DMS 273 (cell line): ENCODE measurements around the gene MTMR1.

Source experiments
- DNase-seq: peaks from one replicate; lab custom pipeline; 2025; ENCODE audit not compliant: unreplicated experiment; lab: John Stamatoyannopoulos, UW

Gene MTMR1

GRCh38 chrX:150775569-150776350, 82.6 kb downstream of the MTMR1 start:
- DNase-seq, result no peak

GRCh38 chrX:150777328-150777992, 84.3 kb downstream of the MTMR1 start:
- no peak for DNase-seq

GRCh38 chrX:150779385-150779784, 86.2 kb downstream of the MTMR1 start:
- no peak for DNase-seq

GRCh38 chrX:150781677-150782076, 88.5 kb downstream of the MTMR1 start:
- DNase-seq, result no peak

- DNase-seq, result no peak
These were observed 96.8 kb downstream of the MTMR1 start for GRCh38 chrX:150790021-150790420.

GRCh38 chrX:150792949-150793527, 99.8 kb downstream of the MTMR1 start:
- no peak for DNase-seq

- DNase-seq, result no peak
These were observed 112.5 kb downstream of the MTMR1 start for GRCh38 chrX:150805736-150806135.

GRCh38 chrX:150806827-150807226, 113.6 kb downstream of the MTMR1 start:
- no peak for DNase-seq

- DNase-seq, result no peak
These were observed 120.7 kb downstream of the MTMR1 start for GRCh38 chrX:150813922-150814321.
